CD8-positive, alpha-beta memory T cell (primary cell): ENCODE results near the gene TMTC4. TPM values are rescaled to one million over a fixed set of nuclear protein-coding genes. Genes with fewer than 3 reads are reported as not detected.
A peak's percentile ranks its signal among the peaks of the same experiment; 100 is the strongest.
"Not testable (repeated sequence)": the region's sequence is repeated elsewhere in the genome, so short reads cannot be mapped to it uniquely, and the experiment has no call there.

Experiments used
- CTCF ChIA-PET: fragments of 350-600 bp; sonication (Branson Sonifier 250); formaldehyde crosslinking; loops from one replicate; lab custom pipeline; 2021; ENCODE audit warnings: antibody characterized with exemption; lab: Charles Lee
- POLR2A ChIA-PET: fragments of 350-600 bp; sonication (Branson Sonifier 250); formaldehyde crosslinking; loops from one replicate; lab custom pipeline; 2021; ENCODE audit warnings: antibody characterized with exemption; lab: Charles Lee
- DNase-seq, 5 donors: peaks; one replicate each; pipeline versions ENCODE4 v3.0.0 to v3.0.0-alpha.2; 2020 to 2022; ENCODE audit warnings: mixed read lengths in 1 of 5
- H3K27ac ChIP-seq: one replicate; pipeline ENCODE4 v1.7.0; 2013; ENCODE audit warnings: low read depth, mild to moderate bottlenecking, low read length, moderate library complexity
- H3K27me3 ChIP-seq: 2 replicates; pipeline ENCODE4 v1.7.0; 2013; ENCODE audit warnings: low read length, mild to moderate bottlenecking; ENCODE audit not compliant: insufficient read depth, poor library complexity, severe bottlenecking
- H3K36me3 ChIP-seq: 2 replicates; pipeline ENCODE4 v1.7.0; 2013; ENCODE audit warnings: mild to moderate bottlenecking, low read length, moderate library complexity; ENCODE audit not compliant: insufficient read depth
- H3K4me1 ChIP-seq: 2 replicates; pipeline ENCODE4 v1.7.0; 2013; ENCODE audit warnings: mild to moderate bottlenecking, low read length, moderate library complexity; ENCODE audit not compliant: insufficient read depth
- H3K4me3 ChIP-seq: 2 replicates; pipeline ENCODE4 v1.7.0; 2013; ENCODE audit warnings: mild to moderate bottlenecking, low read length
- H3K9me3 ChIP-seq: 2 replicates; pipeline ENCODE4 v1.7.0; 2013; ENCODE audit warnings: mild to moderate bottlenecking, low read length
- H3K27ac Mint-ChIP-seq, 8 donors: one replicate each; pipeline ENCODE4 v1.8.0; 2020 to 2021; ENCODE audit warnings: mixed read lengths in 8 of 8, mild to moderate bottlenecking in 6 of 8, inconsistent platforms in 3 of 8, moderate library complexity in 3 of 8
- H3K27me3 Mint-ChIP-seq, 2 donors: one replicate each; pipeline ENCODE4 v1.8.0; 2020 to 2021; ENCODE audit warnings: mixed read lengths in 2 of 2, mild to moderate bottlenecking in 1 of 2, moderate library complexity in 1 of 2
- H3K36me3 Mint-ChIP-seq, 3 donors: one replicate each; pipeline ENCODE4 v1.8.0; 2020 to 2021; ENCODE audit warnings: mixed read lengths in 3 of 3, inconsistent platforms in 1 of 3, mild to moderate bottlenecking in 1 of 3
- H3K4me1 Mint-ChIP-seq, 3 donors: one replicate each; pipeline ENCODE4 v1.8.0; 2020 to 2021; ENCODE audit warnings: mixed read lengths in 3 of 3, inconsistent platforms in 1 of 3, mild to moderate bottlenecking in 1 of 3
- H3K4me3 Mint-ChIP-seq, 7 donors: one replicate each; pipeline ENCODE4 v1.8.0; 2020 to 2021; ENCODE audit warnings: mixed read lengths in 7 of 7, mild to moderate bottlenecking in 6 of 7, moderate library complexity in 4 of 7, inconsistent platforms in 2 of 7
- H3K9me3 Mint-ChIP-seq, 5 donors: one replicate each; pipeline ENCODE4 v1.8.0; 2020 to 2022; ENCODE audit warnings: mixed read lengths in 5 of 5, mild to moderate bottlenecking in 3 of 5, moderate library complexity in 2 of 5, inconsistent platforms in 1 of 5
- polyA plus RNA-seq: library from polyadenylated mRNA; unstranded; fragments of 300-500 nt; fragmentation: Illumina TruSeq; gene quantifications from one replicate; pipeline ENCODE4 v1.2.3, GENCODE V29; 2021
- total RNA-seq, 2 experiments: library from RNA; stranded (reverse); gene quantifications; one replicate each; pipeline ENCODE4 v1.2.3, GENCODE V29; 2021

Gene TMTC4
- total and polyA plus RNA-seq, 3 experiments from 2014 or later, result 3.4 to 16.3 (median 12.5) TPM

DNA sequence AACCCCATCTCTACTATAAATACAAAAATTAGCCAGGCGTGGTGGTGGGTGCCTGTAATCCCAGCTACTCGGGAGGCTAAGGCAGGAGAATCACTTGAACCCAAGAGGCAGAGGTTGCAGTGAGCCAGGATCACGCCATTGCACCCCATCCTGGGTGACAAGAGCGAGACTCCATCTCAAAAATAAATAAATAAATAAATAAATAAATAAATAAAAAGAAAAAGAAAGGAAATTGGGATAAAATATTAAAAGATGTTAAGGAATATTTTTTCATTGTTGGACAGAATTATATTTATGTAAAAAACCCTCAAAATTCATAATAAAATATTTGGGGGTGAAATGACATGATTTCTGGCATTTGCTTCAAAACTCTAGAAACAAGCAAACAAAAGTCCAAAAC is 97.4 kb downstream of the TMTC4 start:
- H3K27ac Mint-ChIP-seq, CTCF ChIA-PET, H3K27ac ChIP-seq, H3K9me3 Mint-ChIP-seq, H3K9me3 ChIP-seq, H3K4me3 ChIP-seq, DNase-seq, H3K27me3 ChIP-seq, H3K27me3 Mint-ChIP-seq, POLR2A ChIA-PET, H3K36me3 ChIP-seq, H3K4me3 Mint-ChIP-seq: not testable (repeated sequence)
- H3K36me3 Mint-ChIP-seq, result peaks cover 12 to 42% (median 19%) of the 10 kb centered on the region in 3 donors
- peaks cover 28% of the 10 kb centered on the region for H3K4me1 ChIP-seq
- peaks cover 21 to 31% (median 29%) of the 10 kb centered on the region in 3 donors for H3K4me1 Mint-ChIP-seq

DNA sequence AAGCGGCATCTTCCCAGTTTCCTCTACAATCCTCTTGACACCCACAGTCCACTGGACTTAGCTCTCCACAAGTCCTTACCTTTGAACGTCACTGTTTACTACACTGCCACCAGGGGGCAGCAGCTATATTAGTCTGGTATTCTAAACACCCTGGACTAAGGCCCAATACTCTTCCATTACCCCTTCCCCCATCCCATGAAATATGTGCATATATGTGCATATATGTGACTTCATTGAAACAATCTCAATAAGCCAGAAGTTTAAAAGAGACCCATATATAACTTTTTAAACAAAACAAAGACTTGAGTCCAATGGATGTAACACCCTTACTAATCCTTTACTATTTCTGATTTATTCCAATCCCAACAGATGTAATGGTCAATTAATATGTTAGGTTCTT is 101.5 kb downstream of the TMTC4 start:
- Histone ChIP-seq H3K4me1 (peaks cover 13% of the 10 kb centered on the region), H3K4me3 (no peak overlapping the region), H3K27me3 (no peaks in the 10 kb centered on the region), H3K9me3 (no peaks in the 10 kb centered on the region), H3K36me3 (no peaks in the 10 kb centered on the region), H3K27ac (no peak overlapping the region)
- ChIA-PET POLR2A (interaction anchor here (0.8 kb wide), 1 partner anchor 15 kb away, joined by 5 read pairs; no protein-coding TSS in a partner anchor), CTCF (interaction anchor here (0.6 to 3.9 kb wide), 17 partner anchors 8 to 915 kb away, joined by 3 to 47 read pairs (median 4); partner anchors contain the start of genes GGACT and TMTC4)
- no peak overlapping the region for H3K27ac Mint-ChIP-seq
- H3K4me3 Mint-ChIP-seq, result no peak overlapping the region
- no peaks in the 10 kb centered on the region for H3K9me3 Mint-ChIP-seq
- peak; percentile 53 to 77 (median 65) for DNase-seq
- H3K27me3 Mint-ChIP-seq, result no peaks in the 10 kb centered on the region
- peaks cover 12 to 18% (median 16%) of the 10 kb centered on the region in 3 donors for H3K4me1 Mint-ChIP-seq
- peaks cover 6 to 13% (median 7%) of the 10 kb centered on the region in 3 donors for H3K36me3 Mint-ChIP-seq

DNA sequence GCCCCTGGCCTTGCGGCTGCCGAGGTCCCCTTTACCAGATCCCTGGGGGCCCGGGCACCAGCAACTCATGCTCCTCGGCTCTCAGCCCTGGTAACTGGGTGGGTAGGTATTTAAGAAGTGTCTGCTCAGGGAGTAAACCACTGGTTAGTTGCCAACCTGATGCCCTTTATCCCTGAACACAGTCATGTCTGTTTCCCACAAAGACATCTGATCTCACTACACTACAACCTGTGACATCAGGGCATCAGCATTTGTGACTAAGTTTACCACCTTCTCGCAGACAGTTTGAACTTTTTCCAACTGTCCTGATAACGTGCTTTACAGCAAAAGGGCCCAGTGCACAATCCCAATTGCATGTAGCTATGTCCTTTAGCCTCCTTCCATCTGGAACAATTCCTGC is 108.1 kb downstream of the TMTC4 start:
- Histone ChIP-seq H3K4me1 (no peaks in the 10 kb centered on the region), H3K9me3 (no peaks in the 10 kb centered on the region), H3K27me3 (no peaks in the 10 kb centered on the region), H3K36me3 (no peaks in the 10 kb centered on the region), H3K4me3 (no peak overlapping the region), H3K27ac (no peak overlapping the region)
- Mint-ChIP-seq H3K4me3 (no peak overlapping the region), H3K27ac (peak overlapping the region in 1 of 8 donors; percentile 95), H3K36me3 (peaks cover 11 to 16% (median 12%) of the 10 kb centered on the region in 3 donors), H3K4me1 (peaks cover 0 to 10% (median 7%) of the 10 kb centered on the region in 3 donors), H3K9me3 (peaks cover 0 to 2% (median 0%) of the 10 kb centered on the region in 5 donors), H3K27me3 (no peaks in the 10 kb centered on the region)
- DNase-seq, result no peak
- ChIA-PET CTCF (no interaction called here), POLR2A (no interaction called here)

DNA sequence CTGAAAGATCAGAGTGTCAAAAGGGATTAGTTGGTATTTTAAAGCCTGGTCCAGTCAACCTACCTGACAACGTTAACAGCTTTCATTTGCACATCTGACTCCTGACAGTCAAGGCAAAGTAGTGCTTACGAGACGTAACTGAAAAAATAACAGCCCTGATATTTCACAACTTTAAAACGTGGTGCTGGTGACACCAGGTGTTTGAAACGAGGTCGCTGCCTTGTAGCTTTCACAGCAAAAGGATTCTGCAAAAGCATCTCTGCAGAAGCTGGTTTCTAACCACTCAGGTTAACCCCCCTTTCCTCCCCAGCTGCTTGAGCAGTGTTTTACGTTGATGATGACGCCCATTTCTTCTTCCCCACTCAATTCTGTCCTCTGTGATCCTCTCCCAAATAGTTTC is 109.3 kb downstream of the TMTC4 start:
- no peak overlapping the region for H3K27ac ChIP-seq
- CTCF ChIA-PET, result no interaction called here
- peaks cover 0 to 2% (median 0%) of the 10 kb centered on the region in 5 donors for H3K9me3 Mint-ChIP-seq
- H3K9me3 ChIP-seq, result no peaks in the 10 kb centered on the region
- no peaks in the 10 kb centered on the region for H3K4me1 ChIP-seq
- H3K27me3 Mint-ChIP-seq, result no peaks in the 10 kb centered on the region
- H3K36me3 ChIP-seq, result no peaks in the 10 kb centered on the region
- peaks cover 0 to 10% (median 7%) of the 10 kb centered on the region in 3 donors for H3K4me1 Mint-ChIP-seq
- peaks cover 9 to 16% (median 12%) of the 10 kb centered on the region in 3 donors for H3K36me3 Mint-ChIP-seq
- H3K4me3 ChIP-seq, result no peak overlapping the region
- H3K4me3 Mint-ChIP-seq, result no peak overlapping the region
- H3K27ac Mint-ChIP-seq, result peak overlapping the region in 1 of 8 donors; percentile 80
- POLR2A ChIA-PET, result no interaction called here
- DNase-seq, result peak in 1 of 5 donors; percentile 13
- H3K27me3 ChIP-seq, result no peaks in the 10 kb centered on the region

DNA sequence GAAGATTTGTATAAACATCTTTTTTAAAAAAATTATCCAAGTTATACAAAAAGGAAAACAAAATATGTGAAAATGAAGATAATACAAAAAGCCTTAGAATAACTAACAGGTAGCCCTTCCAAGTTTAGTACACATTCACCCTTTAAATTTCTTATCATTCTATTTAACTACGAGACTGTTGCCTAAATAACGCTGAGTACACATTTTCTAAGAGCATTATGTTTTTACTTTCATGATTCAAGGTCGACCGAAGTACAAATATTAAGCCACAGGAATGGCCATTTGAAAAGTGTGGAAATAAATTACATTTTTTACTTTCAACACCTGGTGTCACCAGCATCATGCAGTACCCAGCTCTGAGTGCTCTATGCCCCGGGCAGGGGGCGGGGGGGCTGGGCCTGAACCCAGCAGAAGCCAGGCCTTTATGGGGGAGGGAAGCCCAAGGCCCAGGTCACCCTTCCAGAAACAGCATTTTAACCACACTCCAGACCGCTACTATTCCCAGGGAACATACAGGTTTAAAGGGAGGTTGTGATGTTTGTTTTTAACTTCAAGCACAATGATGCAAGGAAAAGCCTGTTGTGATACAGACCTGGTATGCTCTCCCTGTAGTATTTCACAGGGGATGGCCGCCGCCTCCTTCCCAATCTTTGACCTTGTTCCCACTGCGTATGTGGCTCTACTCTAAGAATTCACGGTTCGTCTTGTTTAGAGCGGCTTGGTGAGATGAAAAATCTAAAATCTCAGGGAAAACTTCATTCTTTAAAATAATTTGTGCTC is 110.0 kb downstream of the TMTC4 start:
- Mint-ChIP-seq H3K9me3 (peaks cover 0 to 2% (median 0%) of the 10 kb centered on the region in 5 donors), H3K27ac (peak overlapping the region in 1 of 8 donors; percentile 80), H3K27me3 (no peaks in the 10 kb centered on the region), H3K36me3 (peaks cover 9 to 18% (median 12%) of the 10 kb centered on the region in 3 donors), H3K4me3 (no peak overlapping the region), H3K4me1 (peaks cover 0 to 10% (median 8%) of the 10 kb centered on the region in 3 donors)
- H3K4me3 ChIP-seq, result no peak overlapping the region
- DNase-seq, result no peak
- H3K4me1 ChIP-seq, result no peaks in the 10 kb centered on the region
- ChIA-PET CTCF (interaction anchor here (0.9 kb wide), 1 partner anchor 8 kb away, joined by 3 read pairs; no protein-coding TSS in a partner anchor), POLR2A (no interaction called here)
- no peak overlapping the region for H3K27ac ChIP-seq
- H3K27me3 ChIP-seq, result no peaks in the 10 kb centered on the region
- no peaks in the 10 kb centered on the region for H3K9me3 ChIP-seq
- no peaks in the 10 kb centered on the region for H3K36me3 ChIP-seq

DNA sequence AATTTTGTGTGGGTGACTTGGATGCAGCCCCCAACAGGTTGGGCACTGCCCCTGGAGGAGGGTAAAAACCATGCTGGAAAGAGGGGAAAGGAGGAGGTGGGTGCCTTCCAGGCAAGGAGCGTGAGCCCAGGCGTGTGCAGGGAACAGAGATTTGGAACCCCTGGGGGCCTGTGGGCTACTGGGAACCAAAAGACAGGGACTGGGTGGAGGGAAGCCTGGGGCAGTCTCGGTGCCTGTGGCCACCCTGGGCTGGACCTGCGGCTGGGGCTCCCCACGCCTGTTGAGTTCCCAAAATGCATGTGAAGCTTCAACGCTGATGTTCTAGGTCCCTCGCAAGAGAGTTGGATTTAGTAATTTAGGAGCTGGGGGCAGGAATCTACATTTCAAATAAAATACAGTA is 110.8 kb downstream of the TMTC4 start:
- Mint-ChIP-seq H3K4me1 (peaks cover under 1 to 10% (median 8%) of the 10 kb centered on the region in 3 donors), H3K36me3 (peaks cover 9 to 16% (median 12%) of the 10 kb centered on the region in 3 donors), H3K4me3 (no peak overlapping the region), H3K27ac (peak overlapping the region in 1 of 8 donors; percentile 90), H3K27me3 (no peaks in the 10 kb centered on the region), H3K9me3 (peaks cover 0 to 2% (median 0%) of the 10 kb centered on the region in 5 donors)
- CTCF ChIA-PET, result no interaction called here
- no peak for DNase-seq
- H3K4me1 ChIP-seq, result no peaks in the 10 kb centered on the region
- H3K27me3 ChIP-seq, result no peaks in the 10 kb centered on the region
- POLR2A ChIA-PET, result no interaction called here
- H3K27ac ChIP-seq, result no peak overlapping the region
- H3K9me3 ChIP-seq, result no peaks in the 10 kb centered on the region
- no peaks in the 10 kb centered on the region for H3K36me3 ChIP-seq
- no peak overlapping the region for H3K4me3 ChIP-seq

DNA sequence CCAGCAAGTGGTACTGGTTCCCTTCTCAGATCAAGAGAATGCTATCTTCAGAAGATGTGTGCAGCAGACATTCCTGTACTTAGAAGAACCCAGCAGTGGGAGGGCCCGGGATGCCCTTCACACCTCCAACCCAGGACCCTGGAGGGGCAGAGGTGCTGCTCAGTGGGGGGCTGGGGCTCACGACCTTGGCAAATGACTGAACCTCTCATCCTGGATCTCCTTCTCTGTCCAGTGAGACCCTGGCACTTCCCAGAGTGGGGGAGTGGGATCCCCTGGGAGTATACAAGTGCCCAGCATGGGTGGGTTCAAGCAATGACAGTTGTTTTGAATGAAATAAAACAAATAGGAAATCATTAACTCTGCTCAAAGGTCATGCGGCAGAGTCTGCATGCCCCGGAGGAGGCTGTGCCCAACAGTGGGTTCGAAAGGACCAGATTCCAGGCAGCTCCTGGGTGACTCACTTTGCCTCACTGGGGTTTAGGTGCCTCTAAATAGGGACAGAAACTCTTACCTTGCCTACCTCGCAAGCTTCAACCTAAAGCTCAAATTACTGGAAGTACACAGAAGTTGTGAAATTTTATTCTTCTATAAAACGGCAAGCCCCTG is 112.9 kb downstream of the TMTC4 start:
- H3K27me3 ChIP-seq, result no peaks in the 10 kb centered on the region
- Mint-ChIP-seq H3K4me3 (no peak overlapping the region), H3K9me3 (peaks cover 0 to 2% (median 0%) of the 10 kb centered on the region in 5 donors), H3K27ac (no peak overlapping the region), H3K36me3 (peaks cover 5 to 10% (median 9%) of the 10 kb centered on the region in 3 donors), H3K4me1 (peaks cover 5 to 10% (median 8%) of the 10 kb centered on the region in 3 donors), H3K27me3 (no peaks in the 10 kb centered on the region)
- DNase-seq, result no peak
- H3K36me3 ChIP-seq, result no peaks in the 10 kb centered on the region
- CTCF ChIA-PET, result interaction anchor here (0.9 to 2.7 kb wide), 2 partner anchors 11 to 12 kb away, joined by 3 to 7 read pairs; no protein-coding TSS in a partner anchor
- no peaks in the 10 kb centered on the region for H3K4me1 ChIP-seq
- no peak overlapping the region for H3K4me3 ChIP-seq
- H3K9me3 ChIP-seq, result no peaks in the 10 kb centered on the region
- no peak overlapping the region for H3K27ac ChIP-seq
- POLR2A ChIA-PET, result no interaction called here

DNA sequence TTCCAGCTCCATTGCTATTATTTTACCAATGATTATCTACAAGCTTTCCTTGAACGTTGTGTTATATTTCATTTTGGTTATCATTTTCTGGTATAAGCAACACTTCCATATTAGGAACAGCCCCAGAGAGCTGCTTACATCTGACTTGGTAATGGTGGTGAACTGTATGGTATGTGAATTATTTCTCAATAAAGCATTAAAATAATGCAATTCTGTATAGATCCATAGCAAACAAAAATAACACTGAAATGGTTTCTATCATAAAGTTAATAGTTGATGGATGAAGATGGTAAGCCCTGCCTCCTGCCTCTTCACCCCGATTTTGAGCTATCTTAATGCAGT is 113.5 kb downstream of the TMTC4 start:
- Histone ChIP-seq H3K27ac (no peak overlapping the region), H3K9me3 (no peaks in the 10 kb centered on the region), H3K4me3 (no peak overlapping the region), H3K4me1 (no peaks in the 10 kb centered on the region), H3K36me3 (no peaks in the 10 kb centered on the region), H3K27me3 (no peaks in the 10 kb centered on the region)
- peaks cover 3 to 7% (median 5%) of the 10 kb centered on the region in 3 donors for H3K36me3 Mint-ChIP-seq
- no peaks in the 10 kb centered on the region for H3K9me3 Mint-ChIP-seq
- H3K27ac Mint-ChIP-seq, result no peak overlapping the region
- CTCF ChIA-PET, result interaction anchor here (0.9 to 2.7 kb wide), 2 partner anchors 11 to 12 kb away, joined by 3 to 7 read pairs; no protein-coding TSS in a partner anchor
- peaks cover 5 to 10% (median 8%) of the 10 kb centered on the region in 3 donors for H3K4me1 Mint-ChIP-seq
- H3K4me3 Mint-ChIP-seq, result no peak overlapping the region
- DNase-seq, result no peak
- H3K27me3 Mint-ChIP-seq, result no peaks in the 10 kb centered on the region
- POLR2A ChIA-PET, result no interaction called here
